ENCODE results near the gene CD63. TPM values are rescaled to one million over a fixed set of nuclear protein-coding genes. Genes with fewer than 3 reads are reported as not detected.

CD63 gene
- total and polyA plus RNA-seq, 2 of the 13 experiments (the other 11 are each of a cell fraction or from before 2014, with no cell fraction given), result 234 to 277 TPM

DNA sequence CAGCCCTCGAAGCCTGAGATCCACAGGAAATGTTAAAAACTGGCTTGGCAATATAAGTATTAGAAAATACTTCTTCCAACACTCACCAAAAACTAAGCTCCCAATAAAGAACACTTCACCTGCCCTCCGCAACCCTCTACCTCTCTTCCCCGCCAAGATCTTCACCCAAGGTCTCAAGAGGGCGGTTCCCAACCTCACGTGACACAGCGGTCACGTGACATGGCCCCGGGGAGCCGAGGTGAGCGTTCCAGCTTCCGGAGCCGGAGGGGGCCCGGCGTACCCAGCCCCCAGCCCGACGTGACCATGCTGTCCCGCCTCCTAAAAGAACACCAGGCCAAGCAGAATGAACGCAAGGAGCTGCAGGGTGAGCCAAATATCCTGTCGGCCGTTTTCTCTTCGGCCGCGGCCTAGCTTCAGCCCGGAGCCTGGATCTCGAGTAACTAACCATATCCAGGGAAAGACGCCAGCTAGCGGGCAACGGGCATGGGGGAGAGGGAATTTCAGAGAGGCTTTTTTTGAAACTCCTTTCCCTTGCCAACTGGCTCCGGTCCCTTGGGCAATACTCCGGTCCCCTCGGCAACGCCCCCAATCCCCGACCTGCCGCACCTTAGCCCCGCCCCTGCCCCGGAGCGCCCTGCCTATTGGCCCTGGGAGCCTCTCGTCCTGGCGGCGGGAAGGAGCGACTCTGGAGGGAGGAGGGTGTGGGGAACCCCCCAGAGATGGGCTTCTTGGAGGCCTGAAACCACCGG lies 12.8 kb downstream of the CD63 start, which contains the start of gene BLOC1S1 (continued):
- TF ChIP-seq ZNF510 (CRISPR knock-in tag; IDR thresholded peaks at IDR 0.05; ENCODE audit: low read depth), result no peak
- TF ChIP-seq MAFF (IDR thresholded peaks at IDR 0.05; ENCODE audit: low read depth, low read length), result no peak
- TF ChIP-seq, protein P1, sequence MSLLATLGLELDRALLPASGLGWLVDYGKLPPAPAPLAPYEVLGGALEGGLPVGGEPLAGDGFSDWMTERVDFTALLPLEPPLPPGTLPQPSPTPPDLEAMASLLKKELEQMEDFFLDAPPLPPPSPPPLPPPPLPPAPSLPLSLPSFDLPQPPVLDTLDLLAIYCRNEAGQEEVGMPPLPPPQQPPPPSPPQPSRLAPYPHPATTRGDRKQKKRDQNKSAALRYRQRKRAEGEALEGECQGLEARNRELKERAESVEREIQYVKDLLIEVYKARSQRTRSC (CRISPR knock-in tag; IDR thresholded peaks at IDR 0.05; ENCODE audit: low read depth), result 0 out of 2 replicates have a peak, but pooled peaks have one; percentile 46
- no peak for TF ChIP-seq GRHL1 (CRISPR knock-in tag; conservative IDR thresholded peaks at IDR 0.05)
- TF ChIP-seq AKNA (CRISPR knock-in tag; IDR thresholded peaks at IDR 0.05; ENCODE audit: borderline replicate concordance), result no peak
- TF ChIP-seq EP300 (IDR thresholded peaks at IDR 0.05; ENCODE audit: low read depth in 2 of 2, low read length in 2 of 2), result peak in 1 of 2 experiments; percentile 36; a peak in 1 of 4 replicates
- TF ChIP-seq EP300 (CRISPR knock-in tag; IDR thresholded peaks at IDR 0.05; ENCODE audit: borderline replicate concordance), result peak; percentile 75
- peak; percentile 32; the same call in 1 of the 2 replicates for TF ChIP-seq ZNF547 (CRISPR knock-in tag; IDR thresholded peaks at IDR 0.05)
- TF ChIP-seq NR3C1 (CRISPR knock-in tag; IDR thresholded peaks at IDR 0.05), result no peak
- TF ChIP-seq, protein P2, sequence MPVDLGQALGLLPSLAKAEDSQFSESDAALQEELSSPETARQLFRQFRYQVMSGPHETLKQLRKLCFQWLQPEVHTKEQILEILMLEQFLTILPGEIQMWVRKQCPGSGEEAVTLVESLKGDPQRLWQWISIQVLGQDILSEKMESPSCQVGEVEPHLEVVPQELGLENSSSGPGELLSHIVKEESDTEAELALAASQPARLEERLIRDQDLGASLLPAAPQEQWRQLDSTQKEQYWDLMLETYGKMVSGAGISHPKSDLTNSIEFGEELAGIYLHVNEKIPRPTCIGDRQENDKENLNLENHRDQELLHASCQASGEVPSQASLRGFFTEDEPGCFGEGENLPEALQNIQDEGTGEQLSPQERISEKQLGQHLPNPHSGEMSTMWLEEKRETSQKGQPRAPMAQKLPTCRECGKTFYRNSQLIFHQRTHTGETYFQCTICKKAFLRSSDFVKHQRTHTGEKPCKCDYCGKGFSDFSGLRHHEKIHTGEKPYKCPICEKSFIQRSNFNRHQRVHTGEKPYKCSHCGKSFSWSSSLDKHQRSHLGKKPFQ (CRISPR knock-in tag; IDR thresholded peaks at IDR 0.05; ENCODE audit: insufficient replicate concordance), result peak; percentile 78
- TF ChIP-seq ARID2 (CRISPR knock-in tag; IDR thresholded peaks at IDR 0.05; ENCODE audit: borderline replicate concordance), result 0 out of 2 replicates have a peak, but pooled peaks have one; percentile 20
- peak; percentile 49; the same call in 1 of the 3 replicates for TF ChIP-seq MXI1 (IDR thresholded peaks at IDR 0.05; ENCODE audit: borderline replicate concordance, low read depth, low read length)
- TF ChIP-seq RELA (CRISPR knock-in tag; IDR thresholded peaks at IDR 0.05), result 0 out of 2 replicates have a peak, but pooled peaks have one; percentile 73
- TF ChIP-seq KLF11 (CRISPR knock-in tag; IDR thresholded peaks at IDR 0.05), result peak; percentile 77; the same call in 1 of the 2 replicates
- TF ChIP-seq ZUFSP (CRISPR knock-in tag; IDR thresholded peaks at IDR 0.05; ENCODE audit: borderline replicate concordance), result no peak
- no peak for TF ChIP-seq ZNF432 (CRISPR knock-in tag; IDR thresholded peaks at IDR 0.05; ENCODE audit: borderline replicate concordance)
- no peak; the same call in 1 of the 2 replicates for TF ChIP-seq TOE1 (CRISPR knock-in tag; IDR thresholded peaks at IDR 0.05)

Measured in HepG2 (cell line).